Neural cell (in vitro differentiated cells): ENCODE results near the gene HCST. TPM values are rescaled to one million over a fixed set of nuclear protein-coding genes. Genes with fewer than 3 reads are reported as not detected.

Experiments
- H2AFZ ChIP-seq: fragments of 200-600, 300-800 bp; sonication (generic), shearing (Covaris generic); 2 replicates; pipeline ENCODE4 v1.6.0; 2014; ENCODE audit warnings: low read depth, mild to moderate bottlenecking, antibody characterized with exemption, low read length, moderate library complexity
- H3F3A ChIP-seq: fragments of 200-600 bp; shearing (Covaris generic); 2 replicates; pipeline ENCODE4 v1.6.1; 2016; ENCODE audit warnings: mild to moderate bottlenecking, moderate library complexity, mixed read lengths, antibody characterized with exemption, low read length; ENCODE audit not compliant: insufficient read depth, poor library complexity, severe bottlenecking
- H3K27ac ChIP-seq: fragments of 200-600, 300-800 bp; sonication (generic), shearing (Covaris generic); 2 replicates; pipeline ENCODE4 v1.5.1; 2014; ENCODE audit warnings: mild to moderate bottlenecking, low read length, moderate library complexity
- H3K27me3 ChIP-seq: fragments of 300-800, 200-600 bp; sonication (generic), shearing (Covaris generic); 2 replicates; pipeline ENCODE4 v1.6.0; 2014; ENCODE audit warnings: mild to moderate bottlenecking, low read depth, low read length, moderate library complexity; ENCODE audit not compliant: insufficient read depth
- H3K36me3 ChIP-seq: fragments of 300-800, 200-600 bp; sonication (generic), shearing (Covaris generic); 2 replicates; pipeline ENCODE4 v1.5.1; 2014; ENCODE audit warnings: mild to moderate bottlenecking, antibody characterized with exemption, low read length, moderate library complexity; ENCODE audit not compliant: insufficient read depth
- H3K4me2 ChIP-seq: fragments of 300-800, 200-600 bp; sonication (generic), shearing (Covaris generic); 2 replicates; pipeline ENCODE4 v1.6.0; 2014; ENCODE audit warnings: mild to moderate bottlenecking, low read length
- H3K4me3 ChIP-seq: fragments of 300-800, 200-600 bp; sonication (generic), shearing (Covaris generic); 2 replicates; pipeline ENCODE4 v1.5.1; 2014; ENCODE audit warnings: mild to moderate bottlenecking, low read length, moderate library complexity
- H3K79me2 ChIP-seq: fragments of 200-600 bp; shearing (Covaris generic); replicated peaks from 2 replicates; pipeline ENCODE4 v1.6.0; 2014; ENCODE audit warnings: mild to moderate bottlenecking, low read length, moderate library complexity; ENCODE audit not compliant: insufficient read depth
- H3K9ac ChIP-seq: fragments of 300-800, 200-600 bp; sonication (generic), shearing (Covaris generic); 2 replicates; pipeline ENCODE4 v1.6.1; 2016; ENCODE audit warnings: mild to moderate bottlenecking, low read length, mixed read lengths
- H3K9me2 ChIP-seq: fragments of 200-600 bp; shearing (Covaris generic); 2 replicates; pipeline ENCODE4 v1.6.1; 2016; ENCODE audit warnings: mild to moderate bottlenecking, low read length, mixed read lengths; ENCODE audit not compliant: insufficient read depth
- H3K9me3 ChIP-seq: fragments of 200-600, 300-800 bp; sonication (generic), shearing (Covaris generic); 2 replicates; pipeline ENCODE4 v1.6.1; 2016; ENCODE audit warnings: mild to moderate bottlenecking, mixed run types, low read length, moderate library complexity, mixed read lengths
- H4K20me1 ChIP-seq: fragments of 200-600 bp; shearing (Covaris generic); 2 replicates; pipeline ENCODE4 v1.6.1; 2016; ENCODE audit warnings: mild to moderate bottlenecking, mixed run types; ENCODE audit not compliant: insufficient read depth
- EP300 ChIP-seq: fragments of 450-650 bp; conservative IDR thresholded peaks from 2 replicates; pipeline ENCODE4 v1.6.1; 2014; ENCODE audit warnings: antibody characterized with exemption, mild to moderate bottlenecking, moderate library complexity; ENCODE audit not compliant: poor library complexity, severe bottlenecking
- EZH2 ChIP-seq: fragments of 200-600, 300-800 bp; shearing (Covaris generic), sonication (generic); IDR thresholded peaks from 2 replicates; pipeline ENCODE4 v1.6.1; 2014; ENCODE audit warnings: antibody characterized with exemption, low read length, borderline replicate concordance, mild to moderate bottlenecking; ENCODE audit not compliant: insufficient read depth, poor library complexity, severe bottlenecking
- MXI1 ChIP-seq: fragments of 450-650 bp; conservative IDR thresholded peaks from 2 replicates; pipeline ENCODE4 v1.6.1; 2014; ENCODE audit warnings: antibody characterized with exemption, mild to moderate bottlenecking; ENCODE audit not compliant: poor library complexity, severe bottlenecking
- POLR2AphosphoS5 ChIP-seq: IDR thresholded peaks from 2 replicates; pipeline ENCODE4 v1.6.1; 2012
- RAD21 ChIP-seq: fragments of 450-650 bp; conservative IDR thresholded peaks from 2 replicates; pipeline ENCODE4 v1.6.1; 2014; ENCODE audit warnings: antibody characterized with exemption, mild to moderate bottlenecking, moderate library complexity
- SMC3 ChIP-seq: fragments of 450-650 bp; conservative IDR thresholded peaks from 2 replicates; pipeline ENCODE4 v1.6.1; 2014; ENCODE audit warnings: antibody characterized with exemption, mild to moderate bottlenecking, moderate library complexity; ENCODE audit not compliant: poor library complexity
- TAF1 ChIP-seq: IDR thresholded peaks from 2 replicates; pipeline ENCODE4 v1.6.1; 2012; ENCODE audit warnings: low read depth
- polyA plus RNA-seq: library from polyadenylated mRNA; depleted of rRNA; stranded (reverse); fragments of >200 nt; gene quantifications from 2 replicates; pipeline ENCODE4 v1.2.3, GENCODE V29; 2014
- TF ChIP-seq, protein P1 (sequence below): fragments of 450-650 bp; IDR thresholded peaks from 2 replicates; pipeline ENCODE4 v1.5.1; 2014; ENCODE audit warnings: antibody characterized with exemption, mild to moderate bottlenecking, moderate library complexity; ENCODE audit not compliant: poor library complexity, severe bottlenecking
- TF ChIP-seq, protein P2 (sequence below): IDR thresholded peaks from 2 replicates; pipeline ENCODE4 v1.6.1; 2012; ENCODE audit warnings: borderline replicate concordance

HCST gene
- polyA plus RNA-seq, 1 donor from 2014 or later, result not detected

DNA sequence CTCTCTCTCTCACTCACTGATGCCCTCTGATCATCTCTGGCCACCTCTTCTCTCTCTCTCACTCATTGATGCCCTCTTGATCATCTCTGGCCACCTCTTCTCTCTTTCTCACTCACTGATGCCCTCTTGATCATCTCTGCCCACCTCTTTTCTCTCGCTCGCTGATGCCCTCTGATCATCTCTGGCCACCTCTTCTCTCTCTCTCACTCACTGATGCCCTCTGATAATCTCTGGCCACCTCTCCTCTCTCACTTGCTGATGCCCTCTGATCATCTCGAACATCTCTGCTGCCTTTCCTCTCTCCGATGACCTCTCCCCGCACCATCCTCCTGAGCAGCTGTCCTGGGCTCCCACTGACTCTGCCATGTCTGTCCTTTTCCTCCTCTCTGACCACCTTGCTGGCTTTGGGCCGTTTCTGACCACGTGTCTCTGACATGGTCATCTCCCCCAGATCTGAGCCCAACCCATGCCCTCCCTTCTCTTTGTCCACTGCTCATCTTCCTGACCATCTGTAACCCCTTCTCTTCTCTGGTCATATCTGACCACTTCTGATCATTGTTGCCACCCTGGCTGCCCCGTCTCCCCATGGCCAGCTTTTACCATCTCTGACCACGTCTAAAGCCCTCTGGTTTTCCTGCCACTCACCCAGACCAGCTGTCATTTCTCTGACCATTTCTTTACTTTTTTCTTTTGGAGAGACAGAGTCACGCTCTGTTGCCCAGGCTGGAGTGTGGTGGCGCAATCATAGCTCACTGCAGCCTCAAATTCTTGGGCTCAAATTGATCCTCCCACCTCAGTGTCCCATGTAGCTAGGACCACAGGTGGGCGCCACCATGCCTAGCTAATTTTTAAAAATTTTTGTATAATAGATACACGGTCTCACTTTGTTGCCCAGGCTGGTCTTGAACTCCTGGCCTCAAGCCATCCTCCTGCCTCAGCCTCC lies 36.2 kb downstream of the HCST start:
- Histone ChIP-seq H2AFZ (no peak overlapping the region), H3K27ac (no peak overlapping the region), H3K4me3 (peak overlapping the region; percentile 88), H3K9ac (no peak overlapping the region), H3K27me3 (no peaks in the 10 kb centered on the region), H3K9me2 (no peaks in the 10 kb centered on the region), H4K20me1 (no peaks in the 10 kb centered on the region), H3K36me3 (no peaks in the 10 kb centered on the region), H3K4me2 (peak overlapping the region; percentile 70), H3K79me2 (peaks cover 30% of the 10 kb centered on the region), H3K9me3 (no peaks in the 10 kb centered on the region), H3F3A (no peaks in the 10 kb centered on the region)
- TF ChIP-seq RAD21 (no peak), TAF1 (no peak), EP300 (no peak), SMC3 (no peak), MXI1 (no peak)
- TF ChIP-seq, protein P1, sequence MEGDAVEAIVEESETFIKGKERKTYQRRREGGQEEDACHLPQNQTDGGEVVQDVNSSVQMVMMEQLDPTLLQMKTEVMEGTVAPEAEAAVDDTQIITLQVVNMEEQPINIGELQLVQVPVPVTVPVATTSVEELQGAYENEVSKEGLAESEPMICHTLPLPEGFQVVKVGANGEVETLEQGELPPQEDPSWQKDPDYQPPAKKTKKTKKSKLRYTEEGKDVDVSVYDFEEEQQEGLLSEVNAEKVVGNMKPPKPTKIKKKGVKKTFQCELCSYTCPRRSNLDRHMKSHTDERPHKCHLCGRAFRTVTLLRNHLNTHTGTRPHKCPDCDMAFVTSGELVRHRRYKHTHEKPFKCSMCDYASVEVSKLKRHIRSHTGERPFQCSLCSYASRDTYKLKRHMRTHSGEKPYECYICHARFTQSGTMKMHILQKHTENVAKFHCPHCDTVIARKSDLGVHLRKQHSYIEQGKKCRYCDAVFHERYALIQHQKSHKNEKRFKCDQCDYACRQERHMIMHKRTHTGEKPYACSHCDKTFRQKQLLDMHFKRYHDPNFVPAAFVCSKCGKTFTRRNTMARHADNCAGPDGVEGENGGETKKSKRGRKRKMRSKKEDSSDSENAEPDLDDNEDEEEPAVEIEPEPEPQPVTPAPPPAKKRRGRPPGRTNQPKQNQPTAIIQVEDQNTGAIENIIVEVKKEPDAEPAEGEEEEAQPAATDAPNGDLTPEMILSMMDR, result no peak

DNA sequence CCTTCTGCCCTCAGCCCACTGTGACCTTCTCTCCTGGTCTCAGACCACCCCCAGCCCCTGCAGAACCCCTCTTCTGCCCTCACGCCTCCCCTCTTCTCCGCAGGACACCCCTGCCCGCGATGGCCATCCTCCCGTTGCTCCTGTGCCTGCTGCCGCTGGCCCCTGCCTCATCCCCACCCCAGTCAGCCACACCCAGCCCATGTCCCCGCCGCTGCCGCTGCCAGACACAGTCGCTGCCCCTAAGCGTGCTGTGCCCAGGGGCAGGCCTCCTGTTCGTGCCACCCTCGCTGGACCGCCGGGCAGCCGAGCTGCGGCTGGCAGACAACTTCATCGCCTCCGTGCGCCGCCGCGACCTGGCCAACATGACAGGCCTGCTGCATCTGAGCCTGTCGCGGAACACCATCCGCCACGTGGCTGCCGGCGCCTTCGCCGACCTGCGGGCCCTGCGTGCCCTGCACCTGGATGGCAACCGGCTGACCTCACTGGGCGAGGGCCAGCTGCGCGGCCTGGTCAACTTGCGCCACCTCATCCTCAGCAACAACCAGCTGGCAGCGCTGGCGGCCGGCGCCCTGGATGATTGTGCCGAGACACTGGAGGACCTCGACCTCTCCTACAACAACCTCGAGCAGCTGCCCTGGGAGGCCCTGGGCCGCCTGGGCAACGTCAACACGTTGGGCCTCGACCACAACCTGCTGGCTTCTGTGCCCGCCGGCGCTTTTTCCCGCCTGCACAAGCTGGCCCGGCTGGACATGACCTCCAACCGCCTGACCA lies 37.2 kb downstream of the HCST start:
- no peaks in the 10 kb centered on the region for H4K20me1 ChIP-seq
- no peaks in the 10 kb centered on the region for H3K9me3 ChIP-seq
- no peaks in the 10 kb centered on the region for H3K9me2 ChIP-seq
- no peak overlapping the region for H3K27ac ChIP-seq
- H3K9ac ChIP-seq, result no peak overlapping the region
- peak overlapping the region; percentile 88 for H3K4me3 ChIP-seq
- TF ChIP-seq, protein P2, sequence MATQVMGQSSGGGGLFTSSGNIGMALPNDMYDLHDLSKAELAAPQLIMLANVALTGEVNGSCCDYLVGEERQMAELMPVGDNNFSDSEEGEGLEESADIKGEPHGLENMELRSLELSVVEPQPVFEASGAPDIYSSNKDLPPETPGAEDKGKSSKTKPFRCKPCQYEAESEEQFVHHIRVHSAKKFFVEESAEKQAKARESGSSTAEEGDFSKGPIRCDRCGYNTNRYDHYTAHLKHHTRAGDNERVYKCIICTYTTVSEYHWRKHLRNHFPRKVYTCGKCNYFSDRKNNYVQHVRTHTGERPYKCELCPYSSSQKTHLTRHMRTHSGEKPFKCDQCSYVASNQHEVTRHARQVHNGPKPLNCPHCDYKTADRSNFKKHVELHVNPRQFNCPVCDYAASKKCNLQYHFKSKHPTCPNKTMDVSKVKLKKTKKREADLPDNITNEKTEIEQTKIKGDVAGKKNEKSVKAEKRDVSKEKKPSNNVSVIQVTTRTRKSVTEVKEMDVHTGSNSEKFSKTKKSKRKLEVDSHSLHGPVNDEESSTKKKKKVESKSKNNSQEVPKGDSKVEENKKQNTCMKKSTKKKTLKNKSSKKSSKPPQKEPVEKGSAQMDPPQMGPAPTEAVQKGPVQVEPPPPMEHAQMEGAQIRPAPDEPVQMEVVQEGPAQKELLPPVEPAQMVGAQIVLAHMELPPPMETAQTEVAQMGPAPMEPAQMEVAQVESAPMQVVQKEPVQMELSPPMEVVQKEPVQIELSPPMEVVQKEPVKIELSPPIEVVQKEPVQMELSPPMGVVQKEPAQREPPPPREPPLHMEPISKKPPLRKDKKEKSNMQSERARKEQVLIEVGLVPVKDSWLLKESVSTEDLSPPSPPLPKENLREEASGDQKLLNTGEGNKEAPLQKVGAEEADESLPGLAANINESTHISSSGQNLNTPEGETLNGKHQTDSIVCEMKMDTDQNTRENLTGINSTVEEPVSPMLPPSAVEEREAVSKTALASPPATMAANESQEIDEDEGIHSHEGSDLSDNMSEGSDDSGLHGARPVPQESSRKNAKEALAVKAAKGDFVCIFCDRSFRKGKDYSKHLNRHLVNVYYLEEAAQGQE, result no peak
- no peak for TF ChIP-seq TAF1
- TF ChIP-seq SMC3, result no peak
- TF ChIP-seq, protein P1, result no peak
- TF ChIP-seq POLR2AphosphoS5, result no peak
- no peak for TF ChIP-seq MXI1
- no peak for TF ChIP-seq EZH2
- no peak for TF ChIP-seq EP300
- no peak for TF ChIP-seq RAD21
- H3K79me2 ChIP-seq, result peaks cover 30% of the 10 kb centered on the region
- H3K27me3 ChIP-seq, result no peaks in the 10 kb centered on the region
- no peaks in the 10 kb centered on the region for H3K36me3 ChIP-seq
- H2AFZ ChIP-seq, result no peak overlapping the region
- no peak overlapping the region for H3K4me2 ChIP-seq
- no peaks in the 10 kb centered on the region for H3F3A ChIP-seq
